Keratinocyte (primary cell): Measurements from ENCODE around the gene CHRM4. TPM values are rescaled to one million over a fixed set of nuclear protein-coding genes. Genes with fewer than 3 reads are reported as not detected.

Experiments used
- DNase-seq: peaks from one replicate; pipeline ENCODE4 v3.0.0-alpha.2; 2011; ENCODE audit warnings: low read depth, missing footprints, low spot score
- FAIRE-seq: peaks from 2 replicates; lab custom pipeline; 2011; peaks lifted over from hg19 to GRCh38; lab: Jason Lieb, UNC
- H2AFZ ChIP-seq: 2 replicates; pipeline ENCODE4 v1.6.0; 2012; ENCODE audit warnings: low read length, control low read depth, inconsistent platforms; ENCODE audit not compliant: control insufficient read depth
- H3K27ac ChIP-seq: 2 replicates; pipeline ENCODE4 v1.5.1; 2011; ENCODE audit warnings: low read length; ENCODE audit not compliant: control insufficient read depth, insufficient read depth
- H3K27me3 ChIP-seq: 3 replicates; pipeline ENCODE4 v1.6.0; 2011; ENCODE audit warnings: low read length; ENCODE audit not compliant: control insufficient read depth, insufficient read depth; ENCODE audit errors: extremely low read depth
- H3K36me3 ChIP-seq, 2 experiments: 2 replicates in 1 of 2; 3 replicates in 1 of 2; pipeline ENCODE4 v1.5.1; 2011; ENCODE audit warnings: low read length in 2 of 2, mild to moderate bottlenecking in 1 of 2; ENCODE audit not compliant: control insufficient read depth in 2 of 2, insufficient read depth in 2 of 2; ENCODE audit errors: extremely low read depth in 1 of 2
- H3K4me1 ChIP-seq: 3 replicates; pipeline ENCODE4 v1.5.1; 2011; ENCODE audit warnings: low read length; ENCODE audit not compliant: control insufficient read depth, insufficient read depth; ENCODE audit errors: extremely low read depth
- H3K4me2 ChIP-seq: 3 replicates; pipeline ENCODE4 v1.6.0; 2011; ENCODE audit warnings: low read depth, low read length; ENCODE audit not compliant: control insufficient read depth, insufficient read depth; ENCODE audit errors: extremely low read depth
- H3K4me3 ChIP-seq, 3 experiments: fragments of 200-600 bp in 1 of 3; sonication (generic) in 1 of 3; 2 replicates in 2 of 3; 3 replicates in 1 of 3; pipeline ENCODE4 v1.5.1; 2011 to 2016; ENCODE audit warnings: low read length in 3 of 3, mild to moderate bottlenecking in 3 of 3, control low read depth in 2 of 3, inconsistent platforms in 1 of 3, low read depth in 1 of 3, mixed read lengths in 1 of 3, mixed run types in 1 of 3, moderate library complexity in 1 of 3; ENCODE audit not compliant: control insufficient read depth in 2 of 3, insufficient read depth in 2 of 3; ENCODE audit errors: extremely low read depth in 1 of 3
- H3K79me2 ChIP-seq: 2 replicates; pipeline ENCODE4 v1.6.0; 2012; ENCODE audit warnings: low read length; ENCODE audit not compliant: control insufficient read depth, insufficient read depth
- H3K9ac ChIP-seq: 3 replicates; pipeline ENCODE4 v1.6.0; 2011; ENCODE audit warnings: low read length; ENCODE audit not compliant: control insufficient read depth, insufficient read depth; ENCODE audit errors: extremely low read depth
- H3K9me1 ChIP-seq: 3 replicates; pipeline ENCODE4 v1.6.0; 2011; ENCODE audit warnings: low read length; ENCODE audit not compliant: control insufficient read depth, insufficient read depth; ENCODE audit errors: extremely low read depth
- H3K9me3 ChIP-seq: 2 replicates; pipeline ENCODE4 v1.5.1; 2012; ENCODE audit warnings: low read depth, low read length; ENCODE audit not compliant: control insufficient read depth
- H4K20me1 ChIP-seq: 3 replicates; pipeline ENCODE4 v1.6.0; 2011; ENCODE audit warnings: low read length; ENCODE audit not compliant: control insufficient read depth, insufficient read depth; ENCODE audit errors: extremely low read depth
- EZH2 ChIP-seq: IDR thresholded peaks from one replicate; pipeline ENCODE4 v1.6.1; 2012; ENCODE audit warnings: inconsistent platforms, mild to moderate bottlenecking, low read length, moderate library complexity
- dilution Hi-C: fragments of 300-500 bp; cut with MboI; formaldehyde crosslinking; loops from one replicate; pipeline ENCODE4 v1.7.0; 2020; ENCODE audit warnings: low sequenced_read_pairs; ENCODE audit not compliant: extremely low pct_ligation_motif_present
- polyA plus RNA-seq, 5 experiments: library from polyadenylated mRNA; depleted of rRNA in 3 of 5; stranded (reverse) in 3 of 5; stranded (forward) in 1 of 5; unstranded in 1 of 5; fragments of >200 nt; gene quantifications; 1 replicate in 1 of 5; 2 replicates in 3 of 5; 3 replicates in 1 of 5; pipeline versions ENCODE4 v1.2.1 to v1.2.3, GENCODE V29; 2011 to 2012; ENCODE audit warnings: missing spikeins in 2 of 5, low read depth in 1 of 5, low replicate concordance in 1 of 5
- TF ChIP-seq, protein P1 (sequence below), 3 experiments: IDR thresholded peaks in 1 of 3; conservative IDR thresholded peaks in 1 of 3; optimal IDR thresholded peaks in 1 of 3; 2 replicates in 2 of 3; 3 replicates in 1 of 3; pipeline versions ENCODE3 to v1.5.1; 2011; ENCODE audit warnings: low read length in 3 of 3, mild to moderate bottlenecking in 3 of 3, moderate library complexity in 2 of 3, control low read depth in 1 of 3, inconsistent platforms in 1 of 3; ENCODE audit not compliant: insufficient read depth in 2 of 3; ENCODE audit errors: extremely low read depth in 1 of 3

Gene CHRM4
- polyA plus RNA-seq, 1 donor (not counting 4 experiments of a cell fraction or from before 2014, with no cell fraction given), result not detected

DNA sequence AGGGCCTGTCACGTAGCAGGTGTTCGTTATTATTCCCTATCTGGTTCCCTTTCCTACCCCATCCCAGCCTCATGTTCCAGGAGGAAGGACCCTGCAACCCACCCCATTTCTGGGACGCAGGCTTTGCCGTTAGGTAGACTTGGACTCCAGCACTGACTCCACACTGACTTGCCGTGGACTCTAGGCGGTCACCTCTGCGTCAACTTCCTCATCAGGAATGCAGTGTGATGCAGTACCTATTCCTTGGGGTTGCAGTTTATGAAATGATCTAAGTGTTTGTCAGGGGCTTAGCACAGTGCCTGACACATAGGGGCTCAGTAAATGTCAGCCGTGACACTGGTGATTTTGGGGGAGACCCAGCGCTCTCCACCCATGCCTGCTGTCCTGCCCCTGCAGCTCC lies 27.5 kb downstream of the CHRM4 start:
- dilution Hi-C loops, result no loop called here
- Histone ChIP-seq H3K9me3 (no peaks in the 10 kb centered on the region), H3K4me1 (peaks cover 3% of the 10 kb centered on the region), H3K4me2 (no peak overlapping the region), H2AFZ (no peak overlapping the region), H3K36me3 (peaks cover 15 to 23% of the 10 kb centered on the region in 2 experiments), H3K27ac (no peak overlapping the region), H3K9me1 (peaks cover 3% of the 10 kb centered on the region), H4K20me1 (peaks cover 14% of the 10 kb centered on the region), H3K79me2 (peaks cover 51% of the 10 kb centered on the region), H3K4me3 (no peak overlapping the region), H3K9ac (no peak overlapping the region), H3K27me3 (no peaks in the 10 kb centered on the region)
- FAIRE-seq (no peak), DNase-seq (no peak)
- no peak for TF ChIP-seq EZH2
- TF ChIP-seq, protein P1, sequence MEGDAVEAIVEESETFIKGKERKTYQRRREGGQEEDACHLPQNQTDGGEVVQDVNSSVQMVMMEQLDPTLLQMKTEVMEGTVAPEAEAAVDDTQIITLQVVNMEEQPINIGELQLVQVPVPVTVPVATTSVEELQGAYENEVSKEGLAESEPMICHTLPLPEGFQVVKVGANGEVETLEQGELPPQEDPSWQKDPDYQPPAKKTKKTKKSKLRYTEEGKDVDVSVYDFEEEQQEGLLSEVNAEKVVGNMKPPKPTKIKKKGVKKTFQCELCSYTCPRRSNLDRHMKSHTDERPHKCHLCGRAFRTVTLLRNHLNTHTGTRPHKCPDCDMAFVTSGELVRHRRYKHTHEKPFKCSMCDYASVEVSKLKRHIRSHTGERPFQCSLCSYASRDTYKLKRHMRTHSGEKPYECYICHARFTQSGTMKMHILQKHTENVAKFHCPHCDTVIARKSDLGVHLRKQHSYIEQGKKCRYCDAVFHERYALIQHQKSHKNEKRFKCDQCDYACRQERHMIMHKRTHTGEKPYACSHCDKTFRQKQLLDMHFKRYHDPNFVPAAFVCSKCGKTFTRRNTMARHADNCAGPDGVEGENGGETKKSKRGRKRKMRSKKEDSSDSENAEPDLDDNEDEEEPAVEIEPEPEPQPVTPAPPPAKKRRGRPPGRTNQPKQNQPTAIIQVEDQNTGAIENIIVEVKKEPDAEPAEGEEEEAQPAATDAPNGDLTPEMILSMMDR (optimal IDR thresholded peaks at IDR 0.05 in 1 of 3, IDR thresholded peaks at IDR 0.05 in 1 of 3, conservative IDR thresholded peaks at IDR 0.05 in 1 of 3; ENCODE audit: extremely low read depth in 1 of 3, insufficient read depth in 2 of 3, low read length in 3 of 3), result no peak

DNA sequence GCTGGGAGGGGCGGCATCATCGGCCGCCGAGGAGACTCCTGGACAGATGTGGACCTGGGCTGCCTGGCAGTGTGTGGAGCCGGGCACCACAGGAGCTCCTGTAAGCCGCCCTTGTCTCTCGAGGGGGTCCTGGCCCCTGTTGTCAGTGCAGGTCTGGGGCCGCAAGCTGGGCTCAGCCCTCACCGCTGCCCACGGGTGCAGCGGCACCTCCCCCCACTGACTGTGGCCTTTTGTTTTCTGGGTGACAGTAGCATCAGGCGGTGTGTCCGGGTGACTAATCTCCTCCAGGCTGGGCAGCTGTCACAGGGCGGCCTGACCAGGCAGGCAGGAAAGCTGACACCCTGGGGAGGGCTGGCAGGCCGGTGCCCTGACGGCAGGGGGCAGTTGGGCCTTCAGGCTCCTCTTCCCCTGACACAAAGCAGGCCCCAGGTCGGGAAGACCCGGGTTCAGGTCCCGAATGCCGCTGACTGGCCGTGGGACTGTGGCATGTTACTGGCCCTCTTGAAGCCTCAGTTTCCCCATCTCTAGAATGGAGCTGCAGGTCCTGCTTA lies 28.0 kb downstream of the CHRM4 start:
- Histone ChIP-seq H3K27me3 (no peaks in the 10 kb centered on the region), H3K9ac (no peak overlapping the region), H2AFZ (no peak overlapping the region), H3K27ac (no peak overlapping the region), H3K4me2 (no peak overlapping the region), H3K36me3 (peaks cover 15 to 22% of the 10 kb centered on the region in 2 experiments), H3K9me3 (no peaks in the 10 kb centered on the region), H3K9me1 (peaks cover 3% of the 10 kb centered on the region), H3K4me3 (no peak overlapping the region), H3K4me1 (peaks cover 3% of the 10 kb centered on the region), H4K20me1 (peaks cover 14% of the 10 kb centered on the region), H3K79me2 (peaks cover 56% of the 10 kb centered on the region)
- dilution Hi-C loops, result no loop called here
- DNase-seq (no peak), FAIRE-seq (no peak)
- TF ChIP-seq, protein P1 (optimal IDR thresholded peaks at IDR 0.05 in 1 of 3, IDR thresholded peaks at IDR 0.05 in 1 of 3, conservative IDR thresholded peaks at IDR 0.05 in 1 of 3; ENCODE audit: extremely low read depth in 1 of 3, insufficient read depth in 2 of 3, low read length in 3 of 3), result no peak
- no peak for TF ChIP-seq EZH2
